ENCODE measurements around the gene CEP19. TPM values are rescaled to one million over a fixed set of nuclear protein-coding genes. Genes with fewer than 3 reads are reported as not detected.

The CEP19 gene
- polyA plus RNA-seq, 1 donor (not counting 4 experiments of a cell fraction or from before 2014, with no cell fraction given): 3.1 TPM

GRCh38 chr3:196673632-196674031, 38.4 kb downstream of the CEP19 start:
- H3K36me3 ChIP-seq (ENCODE audit: control insufficient read depth in 2 of 2, extremely low read depth in 1 of 2, insufficient read depth in 2 of 2, low read length in 2 of 2): no peaks in the 10 kb centered on the region
- DNase-seq (ENCODE audit: low read depth, low spot score): no peak
- FAIRE-seq: no peak
- no peak overlapping the region for H3K4me2 ChIP-seq (ENCODE audit: control insufficient read depth, extremely low read depth, insufficient read depth, low read depth, low read length)
- H4K20me1 ChIP-seq (ENCODE audit: control insufficient read depth, extremely low read depth, insufficient read depth, low read length): no peaks in the 10 kb centered on the region
- H3K9me3 ChIP-seq (ENCODE audit: control insufficient read depth, low read depth, low read length): no peaks in the 10 kb centered on the region
- no peaks in the 10 kb centered on the region for H3K79me2 ChIP-seq (ENCODE audit: control insufficient read depth, insufficient read depth, low read length)
- no peaks in the 10 kb centered on the region for H3K9me1 ChIP-seq (ENCODE audit: control insufficient read depth, extremely low read depth, insufficient read depth, low read length)
- no peak overlapping the region for H2AFZ ChIP-seq (ENCODE audit: control insufficient read depth, low read length)
- dilution Hi-C loops (cut with MboI; ENCODE audit: extremely low pct_ligation_motif_present, low sequenced_read_pairs): no loop called here
- no peak overlapping the region for H3K27ac ChIP-seq (ENCODE audit: control insufficient read depth, insufficient read depth, low read length)
- H3K27me3 ChIP-seq (ENCODE audit: control insufficient read depth, extremely low read depth, insufficient read depth, low read length): peaks cover 13% of the 10 kb centered on the region
- no peak overlapping the region for H3K4me3 ChIP-seq (ENCODE audit: control insufficient read depth in 2 of 3, extremely low read depth in 1 of 3, insufficient read depth in 2 of 3, low read depth in 1 of 3, low read length in 3 of 3)
- no peak for TF ChIP-seq CTCF (optimal IDR thresholded peaks at IDR 0.05 in 1 of 3, IDR thresholded peaks at IDR 0.05 in 1 of 3, conservative IDR thresholded peaks at IDR 0.05 in 1 of 3; ENCODE audit: extremely low read depth in 1 of 3, insufficient read depth in 2 of 3, low read length in 3 of 3)
- no peak for TF ChIP-seq EZH2 (IDR thresholded peaks at IDR 0.05; ENCODE audit: low read length)
- H3K4me1 ChIP-seq (ENCODE audit: control insufficient read depth, extremely low read depth, insufficient read depth, low read length): no peaks in the 10 kb centered on the region
- no peak overlapping the region for H3K9ac ChIP-seq (ENCODE audit: control insufficient read depth, extremely low read depth, insufficient read depth, low read length)

- Histone ChIP-seq H3K4me2 (ENCODE audit: control insufficient read depth, extremely low read depth, insufficient read depth, low read depth, low read length) (no peak overlapping the region), H2AFZ (ENCODE audit: control insufficient read depth, low read length) (no peak overlapping the region), H3K9ac (ENCODE audit: control insufficient read depth, extremely low read depth, insufficient read depth, low read length) (no peak overlapping the region), H3K27me3 (ENCODE audit: control insufficient read depth, extremely low read depth, insufficient read depth, low read length) (peaks cover 6% of the 10 kb centered on the region), H3K9me3 (ENCODE audit: control insufficient read depth, low read depth, low read length) (no peaks in the 10 kb centered on the region), H3K9me1 (ENCODE audit: control insufficient read depth, extremely low read depth, insufficient read depth, low read length) (no peaks in the 10 kb centered on the region), H4K20me1 (ENCODE audit: control insufficient read depth, extremely low read depth, insufficient read depth, low read length) (no peaks in the 10 kb centered on the region), H3K27ac (ENCODE audit: control insufficient read depth, insufficient read depth, low read length) (no peak overlapping the region), H3K79me2 (ENCODE audit: control insufficient read depth, insufficient read depth, low read length) (no peaks in the 10 kb centered on the region), H3K36me3 (ENCODE audit: control insufficient read depth in 2 of 2, extremely low read depth in 1 of 2, insufficient read depth in 2 of 2, low read length in 2 of 2) (no peaks in the 10 kb centered on the region), H3K4me3 (ENCODE audit: control insufficient read depth in 2 of 3, extremely low read depth in 1 of 3, insufficient read depth in 2 of 3, low read depth in 1 of 3, low read length in 3 of 3) (no peak overlapping the region), H3K4me1 (ENCODE audit: control insufficient read depth, extremely low read depth, insufficient read depth, low read length) (no peaks in the 10 kb centered on the region)
- dilution Hi-C loops (cut with MboI; ENCODE audit: extremely low pct_ligation_motif_present, low sequenced_read_pairs): no loop called here
- FAIRE-seq (no peak), DNase-seq (ENCODE audit: low read depth, low spot score) (no peak)
- TF ChIP-seq EZH2 (IDR thresholded peaks at IDR 0.05; ENCODE audit: low read length) (no peak), CTCF (optimal IDR thresholded peaks at IDR 0.05 in 1 of 3, IDR thresholded peaks at IDR 0.05 in 1 of 3, conservative IDR thresholded peaks at IDR 0.05 in 1 of 3; ENCODE audit: extremely low read depth in 1 of 3, insufficient read depth in 2 of 3, low read length in 3 of 3) (no peak)
Measured at GRCh38 chr3:196670339-196670738, 41.7 kb downstream of the CEP19 start.

Measured in keratinocyte (primary cell).